B cell (primary cell): Measurements from ENCODE around the gene TAS2R41. TPM values are rescaled to one million over a fixed set of nuclear protein-coding genes. Genes with fewer than 3 reads are reported as not detected.

Experiments used
- ATAC-seq: fragments of 200-7000 bp; cut with Tn5 transposase; one replicate; pipeline ENCODE4 v1.10.0; 2021; ENCODE audit warnings: low read depth, mild to moderate bottlenecking, moderate number of reproducible peaks, moderate library complexity
- CTCF ChIA-PET: fragments of 350-600 bp; sonication (Branson Sonifier 250); formaldehyde crosslinking; loops from one replicate; lab custom pipeline; 2021; ENCODE audit warnings: antibody characterized with exemption, inconsistent platforms; lab: Charles Lee
- POLR2A ChIA-PET: fragments of 350-600 bp; sonication (Branson Sonifier 250); formaldehyde crosslinking; loops from one replicate; lab custom pipeline; 2021; ENCODE audit warnings: antibody characterized with exemption; lab: Charles Lee
- DNase-seq: peaks from one replicate; pipeline ENCODE4 v3.0.0; 2013
- H2AFZ ChIP-seq: 2 replicates; pipeline ENCODE4 v1.6.1; 2012; ENCODE audit warnings: mild to moderate bottlenecking, low read depth, low read length; ENCODE audit not compliant: insufficient read depth, poor library complexity, severe bottlenecking
- H3K27ac ChIP-seq, 2 donors: 1 replicate in 1 of 2; 2 replicates in 1 of 2; pipeline ENCODE4 v1.5.1; 2012 to 2013; ENCODE audit warnings: low read length in 2 of 2, mild to moderate bottlenecking in 2 of 2, moderate library complexity in 1 of 2
- H3K27me3 ChIP-seq, 4 experiments: fragments of 200-600 bp in 1 of 4; sonication (generic) in 1 of 4; replicated peaks in 1 of 4; 1 replicate in 2 of 4; 2 replicates in 2 of 4; pipeline versions ENCODE4 v1.6.1 to v1.7.0; 2013 to 2016; ENCODE audit warnings: low read length in 3 of 4, mild to moderate bottlenecking in 2 of 4, mixed read lengths in 1 of 4, moderate library complexity in 1 of 4; ENCODE audit not compliant: insufficient read depth in 4 of 4, control insufficient read depth in 3 of 4; ENCODE audit errors: control extremely low read depth in 1 of 4
- H3K36me3 ChIP-seq, 2 experiments: replicated peaks in 1 of 2; 1 replicate in 1 of 2; 2 replicates in 1 of 2; pipeline versions ENCODE4 v1.6.1 to v1.7.1; 2013; ENCODE audit warnings: low read length in 1 of 2; ENCODE audit not compliant: insufficient read depth in 2 of 2, control insufficient read depth in 1 of 2; ENCODE audit errors: control extremely low read depth in 1 of 2, extremely low read depth in 1 of 2
- H3K4me1 ChIP-seq, 2 donors: fragments of 200-600 bp in 1 of 2; sonication (generic) in 1 of 2; 1 replicate in 1 of 2; 2 replicates in 1 of 2; pipeline versions ENCODE4 v1.5.1 to v1.6.1; 2013 to 2017; ENCODE audit warnings: low read length in 2 of 2; ENCODE audit not compliant: control insufficient read depth in 2 of 2, insufficient read depth in 2 of 2
- H3K4me2 ChIP-seq: replicated peaks from 2 replicates; pipeline ENCODE3; 2012; ENCODE audit warnings: mild to moderate bottlenecking, low read depth, low read length; ENCODE audit not compliant: poor library complexity, severe bottlenecking
- H3K4me3 ChIP-seq, 5 experiments: fragments of 200-600 bp in 1 of 5; sonication (generic) in 1 of 5; 1 replicate in 3 of 5; 2 replicates in 2 of 5; pipeline versions ENCODE4 v1.5.1 to v1.7.0; 2011 to 2016; ENCODE audit warnings: low read length in 4 of 5, mild to moderate bottlenecking in 4 of 5, low read depth in 2 of 5, control low read depth in 1 of 5, moderate library complexity in 1 of 5; ENCODE audit not compliant: insufficient read depth in 1 of 5; ENCODE audit errors: control extremely low read depth in 1 of 5, extremely low read depth in 1 of 5
- H3K79me2 ChIP-seq: fragments of 200-600 bp; sonication (generic); one replicate; pipeline ENCODE4 v1.6.0; 2016; ENCODE audit warnings: low read length; ENCODE audit not compliant: control insufficient read depth, insufficient read depth
- H3K9ac ChIP-seq: fragments of 200-600 bp; sonication (generic); 2 replicates; pipeline ENCODE4 v1.6.1; 2017; ENCODE audit warnings: mild to moderate bottlenecking, low read length, moderate library complexity
- H3K9me3 ChIP-seq, 3 donors: one replicate each; pipeline versions ENCODE4 v1.6.1 to v1.7.1; 2013; ENCODE audit warnings: low read length in 2 of 3; ENCODE audit not compliant: control insufficient read depth in 2 of 3, insufficient read depth in 1 of 3; ENCODE audit errors: control extremely low read depth in 1 of 3
- H4K20me1 ChIP-seq: 2 replicates; pipeline ENCODE4 v1.6.0; 2012; ENCODE audit warnings: mild to moderate bottlenecking, low read length; ENCODE audit not compliant: insufficient read depth, control insufficient read depth, poor library complexity, severe bottlenecking
- H3K27ac Mint-ChIP-seq: one replicate; pipeline ENCODE4 v1.8.0; 2021; ENCODE audit warnings: mixed read lengths
- H3K27me3 Mint-ChIP-seq: one replicate; pipeline ENCODE4 v1.8.0; 2021; ENCODE audit warnings: mixed read lengths
- H3K4me1 Mint-ChIP-seq: one replicate; pipeline ENCODE4 v1.8.0; 2021; ENCODE audit warnings: mixed read lengths
- H3K4me3 Mint-ChIP-seq: one replicate; pipeline ENCODE4 v1.8.0; 2021; ENCODE audit warnings: mixed read lengths
- H3K9me3 Mint-ChIP-seq: one replicate; pipeline ENCODE4 v1.8.0; 2022; ENCODE audit warnings: mixed read lengths; ENCODE audit not compliant: insufficient read depth
- EZH2 ChIP-seq: IDR thresholded peaks from 2 replicates; pipeline ENCODE4 v1.6.1; 2012; ENCODE audit warnings: borderline replicate concordance, low read depth, mild to moderate bottlenecking, moderate library complexity, low read length; ENCODE audit not compliant: insufficient read depth, poor library complexity, severe bottlenecking
- WGBS: methylation state at CpG from one replicate; pipeline ENCODE4 v1.1.5; 2013; ENCODE audit warnings: missing lambda C conversion rate; ENCODE audit not compliant: insufficient coverage; 5-methylcytosine and 5-hydroxymethylcytosine counted together
- intact Hi-C: fragments of 100-400 bp; cut with micrococcal nuclease; formaldehyde crosslinking; loops from one replicate; pipeline ENCODE4 v1.10.0; 2022
- polyA plus RNA-seq: library from polyadenylated mRNA; depleted of rRNA; stranded (reverse); fragments of >200 nt; gene quantifications from 2 replicates; pipeline ENCODE4 v1.2.3, GENCODE V29; 2012
- total RNA-seq, 2 donors: library from RNA; stranded (reverse); fragments of 120-200 nt in 1 of 2; gene quantifications; 1 replicate in 1 of 2; 2 replicates in 1 of 2; pipeline versions ENCODE4 v1.2.3 to v1.2.4, GENCODE V29; 2013 to 2022
- TF ChIP-seq, protein P1 (sequence below): fragments of 200-600 bp; IDR thresholded peaks from one replicate; pipeline ENCODE4 v1.8.0; 2022; ENCODE audit warnings: antibody characterized with exemption, mild to moderate bottlenecking

TAS2R41 gene
- total and polyA plus RNA-seq, 2 donors (not counting 1 experiment from before 2014, with no cell fraction given), result not detected

DNA sequence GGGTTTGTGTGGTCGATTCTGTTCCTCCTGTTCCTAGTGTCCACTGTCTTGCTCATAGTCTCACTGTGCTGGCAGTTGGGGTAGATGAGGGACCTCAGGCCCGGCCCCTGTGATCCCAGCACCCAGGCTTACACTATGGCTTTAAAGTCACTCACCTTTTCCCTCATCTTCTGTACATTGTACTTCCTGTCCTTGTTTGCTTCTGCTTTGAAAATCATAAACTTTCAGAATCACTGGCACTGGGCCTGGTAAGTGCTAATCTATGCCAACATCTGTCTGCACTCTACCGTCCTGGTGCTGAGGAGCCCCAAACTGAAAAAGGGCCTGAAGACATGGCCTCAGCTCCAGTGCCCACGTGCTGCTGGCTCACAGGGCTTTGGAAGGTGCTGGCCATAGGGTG is 40.1 kb upstream of the TAS2R41 start:
- H3K79me2 ChIP-seq, result no peaks in the 10 kb centered on the region
- H4K20me1 ChIP-seq, result no peaks in the 10 kb centered on the region
- WGBS, result 35% methylated on average over 2 of the region's 4 CpGs
- Mint-ChIP-seq H3K4me3 (no peak overlapping the region), H3K9me3 (no peaks in the 10 kb centered on the region), H3K4me1 (peaks cover 2% of the 10 kb centered on the region), H3K27me3 (peaks cover 21% of the 10 kb centered on the region), H3K27ac (no peak overlapping the region)
- DNase-seq (no peak), ATAC-seq (no peak)
- no peak overlapping the region for H3K27ac ChIP-seq
- intact Hi-C loops, result no loop called here
- H3K9me3 ChIP-seq, result no peaks in the 10 kb centered on the region
- H3K4me1 ChIP-seq, result no peaks in the 10 kb centered on the region
- no peak overlapping the region for H3K9ac ChIP-seq
- peaks cover 0 to 5% (median 0%) of the 10 kb centered on the region in 4 experiments for H3K27me3 ChIP-seq
- no peak overlapping the region for H3K4me3 ChIP-seq
- H2AFZ ChIP-seq, result peak overlapping the region; percentile 35
- CTCF ChIA-PET, result no interaction called here
- TF ChIP-seq, protein P1, sequence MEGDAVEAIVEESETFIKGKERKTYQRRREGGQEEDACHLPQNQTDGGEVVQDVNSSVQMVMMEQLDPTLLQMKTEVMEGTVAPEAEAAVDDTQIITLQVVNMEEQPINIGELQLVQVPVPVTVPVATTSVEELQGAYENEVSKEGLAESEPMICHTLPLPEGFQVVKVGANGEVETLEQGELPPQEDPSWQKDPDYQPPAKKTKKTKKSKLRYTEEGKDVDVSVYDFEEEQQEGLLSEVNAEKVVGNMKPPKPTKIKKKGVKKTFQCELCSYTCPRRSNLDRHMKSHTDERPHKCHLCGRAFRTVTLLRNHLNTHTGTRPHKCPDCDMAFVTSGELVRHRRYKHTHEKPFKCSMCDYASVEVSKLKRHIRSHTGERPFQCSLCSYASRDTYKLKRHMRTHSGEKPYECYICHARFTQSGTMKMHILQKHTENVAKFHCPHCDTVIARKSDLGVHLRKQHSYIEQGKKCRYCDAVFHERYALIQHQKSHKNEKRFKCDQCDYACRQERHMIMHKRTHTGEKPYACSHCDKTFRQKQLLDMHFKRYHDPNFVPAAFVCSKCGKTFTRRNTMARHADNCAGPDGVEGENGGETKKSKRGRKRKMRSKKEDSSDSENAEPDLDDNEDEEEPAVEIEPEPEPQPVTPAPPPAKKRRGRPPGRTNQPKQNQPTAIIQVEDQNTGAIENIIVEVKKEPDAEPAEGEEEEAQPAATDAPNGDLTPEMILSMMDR, result no peak
- TF ChIP-seq EZH2, result no peak
- H3K4me2 ChIP-seq, result no peak overlapping the region
- POLR2A ChIA-PET, result no interaction called here
- H3K36me3 ChIP-seq, result no peaks in the 10 kb centered on the region

DNA sequence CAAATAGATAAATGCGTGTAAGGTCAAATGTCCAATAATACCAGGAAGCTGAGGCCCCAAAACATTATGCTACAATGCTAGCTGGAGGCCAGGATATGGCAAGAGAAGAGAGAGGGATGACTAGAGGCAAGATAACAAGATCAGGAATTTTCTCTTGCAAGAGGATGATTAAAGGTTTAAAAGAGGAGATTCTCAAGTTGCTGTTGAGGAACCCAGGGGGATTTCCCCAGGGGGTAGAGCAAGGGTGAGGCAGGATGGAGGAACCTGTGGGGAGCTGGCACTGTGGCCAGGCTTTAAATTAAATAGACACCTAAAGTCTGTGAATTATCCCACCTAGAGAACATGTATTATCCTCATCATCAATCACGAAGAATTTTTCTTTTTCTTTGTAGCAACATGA is 37.8 kb upstream of the TAS2R41 start:
- Mint-ChIP-seq H3K27ac (no peak overlapping the region), H3K4me3 (no peak overlapping the region), H3K9me3 (no peaks in the 10 kb centered on the region), H3K4me1 (peaks cover 2% of the 10 kb centered on the region), H3K27me3 (peaks cover 15% of the 10 kb centered on the region)
- WGBS, result no CpG with 5 or more reads among the region's 2 CpGs
- DNase-seq (no peak), ATAC-seq (no peak)
- Histone ChIP-seq H3K27me3 (peaks cover 0 to 5% (median 2%) of the 10 kb centered on the region in 4 experiments), H3K4me2 (no peak overlapping the region), H3K27ac (no peak overlapping the region), H3K4me3 (no peak overlapping the region), H3K36me3 (no peaks in the 10 kb centered on the region), H3K9ac (no peak overlapping the region), H3K4me1 (no peaks in the 10 kb centered on the region), H2AFZ (no peak overlapping the region), H4K20me1 (no peaks in the 10 kb centered on the region), H3K79me2 (no peaks in the 10 kb centered on the region), H3K9me3 (no peaks in the 10 kb centered on the region)
- intact Hi-C loops, result no loop called here
- TF ChIP-seq EZH2, result no peak
- ChIA-PET CTCF (no interaction called here), POLR2A (no interaction called here)
